HG02938 (cell line): ENCODE measurements around the gene IFITM5.
A peak's percentile ranks its signal among the peaks of the same experiment; 100 is the strongest.
"Not testable (repeated sequence)": the region's sequence is repeated elsewhere in the genome, so short reads cannot be mapped to it uniquely, and the experiment has no call there.

Experiments
- ATAC-seq: cut with Tn5 transposase; IDR thresholded peaks from one replicate; pipeline ENCODE4 v1.9.1; 2021; ENCODE audit warnings: mild to moderate bottlenecking, moderate library complexity; ENCODE audit not compliant: unreplicated experiment

Gene IFITM5

DNA sequence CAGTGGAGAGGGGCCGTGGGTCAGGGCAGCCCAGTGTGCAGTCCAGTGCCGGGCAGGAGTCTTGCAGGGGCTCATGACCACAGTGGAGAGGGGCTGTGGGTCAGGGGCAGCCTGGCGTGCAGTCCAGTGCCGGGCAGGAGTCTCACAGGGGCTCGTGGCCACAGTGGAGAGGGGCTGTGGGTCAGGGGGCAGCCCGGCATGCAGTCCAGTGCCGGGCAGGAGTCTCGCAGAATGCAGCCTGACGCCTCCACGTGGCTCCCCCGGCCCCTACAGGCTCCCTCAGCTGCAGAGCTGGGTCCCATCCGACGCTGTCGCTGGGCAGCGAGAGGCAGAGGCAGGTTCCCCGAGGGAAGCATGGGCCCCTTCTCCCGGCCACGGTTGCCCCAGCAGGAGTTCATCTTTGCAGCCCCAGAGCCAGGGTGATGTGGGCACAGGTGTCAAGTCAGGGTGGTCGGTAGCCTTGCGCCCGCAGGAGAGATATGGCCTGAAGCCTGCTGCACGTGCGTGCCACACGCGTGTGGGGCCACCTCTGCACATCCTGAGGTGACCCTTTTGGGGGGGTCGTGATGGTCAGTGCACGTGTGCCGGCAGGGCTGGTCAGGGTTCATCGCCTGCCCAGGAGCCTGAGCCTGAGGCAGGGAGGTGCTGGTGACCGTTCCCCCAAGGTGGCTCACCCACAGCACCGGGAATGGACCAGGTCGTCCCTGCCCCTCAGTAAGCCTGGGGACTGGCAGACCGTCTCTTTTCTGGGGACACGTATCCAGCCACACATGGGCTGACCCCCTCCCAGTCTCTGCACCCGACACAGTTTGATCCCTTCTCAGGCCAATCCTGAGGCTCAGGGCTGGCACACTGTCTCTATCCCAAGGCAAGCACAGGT lies 2.9 kb downstream of the IFITM5 start:
- ATAC-seq: no peak

DNA sequence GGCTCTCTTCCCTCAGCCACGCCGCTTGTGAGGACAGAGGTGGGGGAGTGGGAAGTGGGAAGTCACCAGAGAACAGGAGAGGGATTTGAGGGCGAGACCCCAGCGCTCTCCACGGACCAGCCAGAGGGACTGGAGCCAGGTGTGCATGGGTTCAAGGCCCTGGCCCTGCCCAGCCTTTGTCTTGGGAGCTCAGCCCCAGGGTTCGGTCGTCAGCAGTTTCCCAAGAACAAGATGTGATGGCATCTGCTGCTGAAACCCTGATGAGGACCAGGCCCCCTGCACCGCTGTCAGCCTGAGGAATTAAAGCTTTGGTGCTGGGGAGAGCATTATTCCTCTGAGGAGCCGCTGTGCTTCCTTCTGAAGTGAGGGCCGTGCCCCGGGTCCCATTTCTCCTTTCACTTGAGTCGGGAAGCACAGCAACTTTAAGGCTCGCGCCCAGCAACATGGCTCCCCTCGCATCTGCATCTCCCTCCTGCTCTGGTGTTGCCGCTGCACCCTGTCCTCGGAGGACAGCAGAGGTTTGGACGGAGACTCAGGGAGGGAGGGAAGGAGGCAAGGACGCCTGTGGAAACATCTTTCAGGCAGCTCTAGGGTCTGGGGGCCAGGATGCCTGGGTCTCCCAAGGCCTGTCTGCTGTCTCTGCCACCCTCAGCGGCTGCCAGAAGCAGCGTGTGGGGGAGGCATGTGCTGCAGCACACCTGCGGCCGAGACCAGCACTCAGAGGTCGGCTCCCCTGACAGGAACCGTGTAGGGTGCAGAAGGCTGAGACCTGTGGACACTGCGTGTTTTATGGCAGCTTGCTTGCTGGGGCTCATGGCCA lies 3.8 kb downstream of the IFITM5 start:
- no peak for ATAC-seq

DNA sequence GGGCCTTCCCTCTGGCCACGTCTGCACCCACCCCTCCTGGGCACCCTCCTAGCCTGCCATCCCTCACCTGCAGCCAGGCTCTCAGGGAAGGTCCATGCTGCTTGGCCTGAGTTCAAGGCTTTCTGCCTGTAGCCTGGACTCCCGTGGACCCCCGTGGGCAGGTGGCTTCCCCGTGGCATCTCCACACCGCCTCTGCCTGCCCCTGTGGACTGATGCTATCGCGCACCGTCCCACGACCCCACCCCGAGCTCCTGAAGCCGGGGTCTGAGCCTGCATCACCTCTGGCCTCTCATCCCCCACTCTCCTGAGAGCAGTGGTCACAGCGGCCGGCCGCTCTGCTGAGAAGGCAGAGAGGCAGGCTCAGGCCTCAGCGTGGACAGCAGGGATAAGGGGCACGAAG lies 4.5 kb downstream of the IFITM5 start:
- ATAC-seq: no peak

- ATAC-seq: no peak
Observed at GRCh38 chr11:293852-294661, 5.3 kb downstream of the IFITM5 start.

- ATAC-seq: no peak
Observed at GRCh38 chr11:293271-293851, 6.0 kb downstream of the IFITM5 start.

- ATAC-seq: no peak
Observed at GRCh38 chr11:292211-293121, 6.9 kb downstream of the IFITM5 start.

DNA sequence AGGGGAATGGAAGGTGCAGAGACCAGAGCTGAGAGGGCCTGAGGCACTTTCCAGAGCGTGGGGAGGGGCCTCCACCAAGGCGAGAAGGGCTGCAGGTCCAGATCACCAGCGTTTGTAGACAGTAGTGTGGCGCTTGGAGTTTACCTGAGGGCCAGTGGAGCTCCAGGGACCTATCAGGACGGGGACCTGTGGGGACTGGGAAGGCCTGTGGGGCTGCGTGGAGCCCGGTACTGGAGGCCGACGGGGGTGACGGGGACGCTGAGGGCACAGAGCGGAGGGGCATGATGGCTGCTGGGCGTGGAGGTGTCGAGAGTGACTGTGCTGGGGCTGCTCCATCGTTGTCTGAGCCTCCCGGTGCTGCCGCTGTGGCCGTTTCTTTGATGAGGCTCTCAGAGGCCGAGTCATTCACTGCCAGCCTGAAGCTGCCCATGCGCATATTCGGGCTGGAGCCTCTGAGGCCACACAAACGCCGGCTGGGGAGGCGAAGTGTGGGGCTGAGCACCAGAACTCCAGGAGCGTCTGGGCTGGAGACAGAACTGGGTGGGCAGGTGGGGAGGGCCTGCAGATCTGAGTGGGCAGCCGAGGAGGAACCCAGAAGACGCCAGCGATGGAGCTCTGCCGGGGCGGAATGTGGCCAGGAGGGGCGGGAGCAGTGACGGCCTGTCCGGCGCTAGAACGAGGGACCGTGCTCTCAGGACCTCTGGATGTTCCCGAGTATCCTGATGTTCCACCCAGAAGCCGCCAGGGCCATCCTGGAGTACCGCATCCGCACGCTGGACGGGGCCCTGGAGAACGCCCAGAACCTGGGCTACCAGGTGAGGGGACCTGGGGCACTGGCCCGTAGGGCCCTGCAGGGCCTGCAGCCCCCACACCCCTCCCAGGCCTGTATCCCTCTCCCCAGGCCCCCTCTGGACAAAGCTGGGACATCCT lies 7.8 kb downstream of the IFITM5 start:
- no peak for ATAC-seq

DNA sequence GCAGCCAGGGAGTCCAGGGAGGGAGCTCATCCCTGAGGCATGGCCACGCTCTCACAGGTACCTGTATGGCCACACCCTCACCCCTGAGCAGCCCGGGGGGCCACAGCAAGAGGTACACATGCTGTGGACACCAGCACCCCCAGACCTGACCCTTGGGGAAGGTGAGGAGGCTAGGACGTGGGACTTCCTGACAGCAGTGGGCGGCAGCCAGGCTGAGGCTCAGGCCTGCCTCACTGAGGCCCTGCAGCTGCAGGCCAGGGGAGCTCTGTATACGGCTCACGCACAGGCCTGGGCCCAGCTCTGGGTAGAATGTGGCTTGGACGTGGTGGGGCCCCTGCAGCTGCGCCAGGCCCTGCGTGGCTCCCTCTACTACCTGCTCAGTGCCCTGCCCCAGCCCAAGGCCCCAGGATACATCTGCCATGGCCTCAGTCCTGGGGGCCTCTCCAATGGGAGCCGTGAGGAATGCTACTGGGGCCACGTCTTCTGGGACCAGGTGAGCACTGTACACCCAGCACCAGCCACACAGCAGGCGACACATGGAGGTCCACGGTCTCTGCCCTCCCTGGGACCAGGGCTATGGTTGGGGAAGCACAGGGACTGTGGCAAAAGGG lies 8.6 kb downstream of the IFITM5 start:
- no peak for ATAC-seq

- ATAC-seq: no peak
Observed at GRCh38 chr11:289712-290620, 9.4 kb downstream of the IFITM5 start.

DNA sequence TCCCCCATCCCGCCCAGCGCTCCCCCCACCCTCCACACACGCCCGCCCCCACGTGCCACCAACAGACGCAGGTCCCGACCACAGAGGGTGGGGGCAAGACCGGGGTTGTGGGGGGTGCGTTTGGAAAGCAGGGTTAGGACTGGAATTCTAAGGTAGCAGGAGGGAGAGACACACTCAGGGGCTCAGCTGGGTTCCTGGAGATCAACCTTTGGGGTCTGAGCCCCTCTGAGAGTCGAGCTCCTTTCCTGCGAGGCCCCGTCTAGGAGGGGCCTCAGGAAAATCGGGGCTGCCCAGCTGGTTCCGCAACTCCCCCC lies 10.0 kb downstream of the IFITM5 start:
- ATAC-seq: no peak

GRCh38 chr11:288478-289397 lies 10.6 kb downstream of the IFITM5 start, which contains the start of gene PGGHG:
PGGHG (plus strand) TSS chr11:289126; CDS start chr11:289817, 691 bp downstream.
- peak; percentile 39 for ATAC-seq

DNA sequence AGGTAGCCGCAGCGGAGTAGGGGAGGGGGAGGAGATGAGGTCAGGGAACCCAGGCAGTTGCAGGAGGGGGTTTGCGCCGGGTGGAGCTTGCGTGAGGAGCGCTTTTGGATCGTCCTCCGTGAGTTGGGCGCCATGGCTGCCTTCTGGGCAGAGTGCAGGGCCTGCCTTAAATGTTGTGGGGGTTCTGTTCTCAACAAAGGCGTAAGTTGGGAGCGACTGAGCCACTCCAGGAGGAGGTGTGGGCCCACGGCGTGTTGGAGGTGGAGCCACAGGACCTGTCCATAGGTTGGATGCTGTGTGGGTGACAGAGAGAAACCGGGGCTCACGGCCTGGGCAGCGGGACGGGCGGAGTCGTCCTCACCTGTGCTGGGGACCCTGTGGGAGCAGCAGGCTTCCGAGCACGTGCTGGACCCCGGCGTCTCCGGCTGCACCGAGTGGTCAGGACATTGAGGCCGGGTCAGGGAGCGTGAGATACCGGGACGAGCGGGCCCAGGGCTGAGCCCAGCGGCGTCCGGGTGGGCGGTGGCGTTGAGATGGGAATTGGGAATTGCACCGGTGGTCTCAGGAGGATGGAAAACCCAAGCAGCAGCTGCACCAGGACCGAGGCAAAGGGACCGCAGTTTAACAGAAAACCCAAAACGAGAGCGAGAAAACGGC lies 11.4 kb downstream of the IFITM5 start:
- no peak for ATAC-seq

GRCh38 chr11:286977-287820 lies 12.1 kb downstream of the IFITM5 start:
- ATAC-seq: not testable (repeated sequence)

- no peak for ATAC-seq
Observed at GRCh38 chr11:285894-286220, 13.5 kb downstream of the IFITM5 start.
